Measurements from ENCODE around the gene NUCKS1. TPM values are rescaled to one million over a fixed set of nuclear protein-coding genes. Genes with fewer than 3 reads are reported as not detected.

Gene NUCKS1
- total RNA-seq, 1 donor from 2014 or later = 128 TPM

GRCh38 chr1:205772607-205773032 lies 22.6 kb upstream of the NUCKS1 start:
- no peak for DNase-seq (ENCODE audit: low read depth in 2 of 2)

- DNase-seq (ENCODE audit: low read depth in 2 of 2) = no peak
Observed at GRCh38 chr1:205770618-205771017, 20.6 kb upstream of the NUCKS1 start.

DNA sequence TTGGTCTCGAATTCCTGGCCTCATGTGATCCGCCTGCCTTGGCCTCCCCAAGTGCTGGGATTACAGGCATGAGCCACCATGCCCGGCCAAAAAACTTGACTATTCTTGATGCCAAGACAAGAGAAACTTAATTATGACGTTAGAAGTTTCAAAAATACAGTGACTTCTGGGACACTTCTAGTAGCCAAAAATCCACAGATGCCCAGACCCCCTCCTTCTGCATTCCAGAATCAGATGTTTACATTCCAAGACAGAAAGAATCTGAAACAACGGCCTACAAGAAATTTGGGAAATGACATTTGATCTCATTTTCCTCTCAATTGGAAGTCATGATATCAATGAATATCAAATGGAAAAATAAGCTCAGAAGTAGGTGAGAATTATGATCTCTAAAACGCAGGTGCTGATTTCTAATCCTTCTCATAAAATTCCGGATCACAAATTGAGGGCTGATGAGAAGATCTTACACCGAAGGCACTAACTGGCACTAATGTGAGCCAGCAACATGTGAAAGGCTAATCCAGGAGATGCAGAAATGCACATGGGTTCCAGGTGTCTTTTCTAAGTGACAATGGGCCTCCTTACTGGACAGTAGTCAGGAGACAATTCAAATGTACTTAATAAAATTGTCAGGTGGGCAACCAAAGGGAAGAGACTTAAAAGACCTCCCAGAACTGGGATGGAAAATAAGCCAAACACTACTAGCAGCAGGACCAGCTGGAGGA lies 19.8 kb upstream of the NUCKS1 start:
- DNase-seq (ENCODE audit: low read depth in 2 of 2) = no peak

- DNase-seq (ENCODE audit: low read depth in 2 of 2) = no peak
Observed at GRCh38 chr1:205767248-205767647, 17.3 kb upstream of the NUCKS1 start.

- DNase-seq (ENCODE audit: low read depth in 2 of 2) = no peak
Observed at GRCh38 chr1:205766570-205766969, 16.6 kb upstream of the NUCKS1 start.

GRCh38 chr1:205766038-205766437 lies 16.1 kb upstream of the NUCKS1 start:
- DNase-seq (ENCODE audit: low read depth in 2 of 2) = peak in 1 of 2 donors; percentile 40

DNA sequence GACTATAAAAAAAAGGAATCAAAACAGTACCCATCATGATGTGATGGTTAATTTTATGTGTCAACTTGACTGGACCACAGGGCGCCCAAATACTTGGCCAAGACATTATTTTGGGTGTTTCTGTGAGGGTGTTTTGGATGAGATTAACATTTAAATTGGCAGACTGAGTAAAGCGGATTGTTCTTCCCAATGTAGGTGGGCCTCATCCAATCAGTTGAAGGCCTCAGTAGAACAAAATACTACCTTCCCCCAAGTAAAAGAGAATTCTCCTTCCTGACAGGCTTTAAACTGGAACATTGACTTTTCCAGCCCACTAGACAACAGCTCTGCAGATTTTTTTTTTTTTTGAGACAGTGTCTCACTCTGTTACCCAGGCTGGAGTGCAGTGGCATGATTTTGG lies 14.6 kb upstream of the NUCKS1 start:
- DNase-seq (ENCODE audit: low read depth in 2 of 2) = no peak

GRCh38 chr1:205763980-205764379 lies 14.0 kb upstream of the NUCKS1 start:
- no peak for DNase-seq (ENCODE audit: low read depth in 2 of 2)

GRCh38 chr1:205760606-205761005 lies 10.6 kb upstream of the NUCKS1 start:
- no peak for DNase-seq (ENCODE audit: low read depth in 2 of 2)

DNA sequence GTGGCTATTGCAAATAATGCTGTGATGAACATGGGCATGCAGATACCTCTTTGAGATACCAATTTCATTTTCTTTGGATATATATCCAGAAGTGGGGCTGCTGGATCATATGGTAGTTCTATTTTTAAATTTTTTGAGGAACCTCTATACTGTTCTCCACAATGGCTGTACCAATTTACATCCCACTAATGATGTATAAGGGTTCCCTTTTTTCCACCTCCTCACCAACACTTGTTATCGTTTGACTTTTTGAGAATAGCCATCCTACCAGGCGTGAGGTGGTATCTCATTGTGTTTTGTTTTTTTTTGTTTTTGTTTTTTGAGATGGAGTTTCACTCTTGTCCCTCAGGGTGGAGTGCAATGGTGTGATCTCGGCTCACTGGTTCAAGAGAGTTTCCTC lies 6.6 kb upstream of the NUCKS1 start:
- no peak for DNase-seq (ENCODE audit: low read depth in 2 of 2)

- no peak for DNase-seq (ENCODE audit: low read depth in 2 of 2)
Observed at GRCh38 chr1:205754857-205755256, 4.9 kb upstream of the NUCKS1 start.

GRCh38 chr1:205751036-205751651 lies 1.2 kb upstream of the NUCKS1 start:
- peak in 1 of 2 donors; percentile 56 for DNase-seq (ENCODE audit: low read depth in 2 of 2)

DNA sequence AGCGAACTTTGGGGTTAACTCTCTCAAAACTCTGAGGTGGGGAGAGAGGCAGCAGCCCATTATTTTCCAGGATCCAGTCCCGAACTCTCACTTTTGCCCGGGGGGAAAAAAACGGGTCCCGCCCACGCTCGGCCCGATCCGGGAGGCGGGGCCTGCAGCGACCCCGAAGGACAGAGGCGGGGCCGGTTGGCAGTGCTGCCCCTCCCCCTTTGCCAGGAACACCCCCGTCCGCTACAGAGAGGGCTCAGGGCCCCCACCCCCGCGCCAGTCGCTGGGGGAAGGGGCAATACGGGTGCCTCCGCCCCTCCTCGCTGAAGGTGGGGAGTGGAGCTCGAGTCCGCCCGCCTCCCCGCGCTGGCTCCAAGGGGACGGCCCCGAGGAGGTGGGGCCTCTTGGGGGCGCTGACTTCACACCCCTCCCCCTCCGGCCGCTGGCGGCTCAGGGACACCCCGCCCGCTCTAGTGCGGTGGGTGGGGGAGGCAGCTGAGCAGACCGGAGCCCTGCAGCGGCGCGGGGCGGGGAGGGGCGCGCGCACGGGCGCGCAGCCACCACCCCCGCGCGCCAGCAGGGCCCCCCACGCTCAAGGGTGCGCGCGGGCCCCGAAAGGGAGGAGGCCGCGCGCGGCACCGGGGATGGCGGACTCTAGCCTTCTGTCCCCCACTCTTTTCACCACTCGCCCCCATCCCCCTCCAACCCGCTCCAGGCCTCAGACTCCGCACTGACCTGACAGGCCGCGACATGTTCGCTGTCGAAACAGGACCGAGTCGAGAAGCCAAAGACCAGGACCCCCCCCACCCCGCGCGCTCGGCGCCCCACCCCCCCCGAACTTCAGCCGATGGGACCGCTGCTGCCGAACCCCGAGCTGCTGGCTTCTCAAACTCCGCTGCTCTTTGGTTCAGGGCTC lies 496 bp downstream of the NUCKS1 start:
- DNase-seq (ENCODE audit: low read depth in 2 of 2) = peak; percentile 92 to 98

GRCh38 chr1:205748403-205749233 lies 1.4 kb downstream of the NUCKS1 start:
- DNase-seq (ENCODE audit: low read depth in 2 of 2) = peak; percentile 48 to 64

DNA sequence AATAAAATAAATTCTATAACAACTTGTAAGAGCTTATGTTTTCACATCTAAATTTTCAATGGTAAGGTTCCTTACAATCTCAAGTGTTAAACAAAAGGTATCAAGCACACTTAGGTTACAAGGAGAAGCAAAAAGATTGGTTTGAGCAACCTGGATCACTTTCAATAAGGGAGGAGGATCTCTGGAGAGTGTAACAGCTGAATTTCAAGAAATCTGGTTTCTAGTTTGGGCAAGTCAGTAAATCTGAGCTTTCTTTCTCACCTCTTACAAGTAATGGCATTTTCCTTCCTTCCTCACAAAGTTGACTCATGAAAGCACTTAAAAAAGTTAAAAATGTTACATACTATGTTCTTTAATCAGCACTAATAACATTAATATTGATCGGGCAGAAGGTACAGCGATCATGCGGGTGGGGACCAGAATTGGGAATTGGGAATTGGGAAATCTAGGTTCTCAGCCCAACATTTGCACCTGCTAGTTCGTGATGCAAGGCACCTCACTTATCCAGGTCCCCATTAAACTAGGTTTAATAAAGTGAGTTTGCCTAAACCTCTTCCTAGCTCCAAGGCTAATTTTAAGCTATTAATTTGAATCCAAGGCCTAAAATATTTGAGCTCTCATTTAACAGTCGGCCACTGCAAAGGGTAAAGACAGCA lies 3.1 kb downstream of the NUCKS1 start:
- peak in 1 of 2 donors; percentile 2 for DNase-seq (ENCODE audit: low read depth in 2 of 2)

DNA sequence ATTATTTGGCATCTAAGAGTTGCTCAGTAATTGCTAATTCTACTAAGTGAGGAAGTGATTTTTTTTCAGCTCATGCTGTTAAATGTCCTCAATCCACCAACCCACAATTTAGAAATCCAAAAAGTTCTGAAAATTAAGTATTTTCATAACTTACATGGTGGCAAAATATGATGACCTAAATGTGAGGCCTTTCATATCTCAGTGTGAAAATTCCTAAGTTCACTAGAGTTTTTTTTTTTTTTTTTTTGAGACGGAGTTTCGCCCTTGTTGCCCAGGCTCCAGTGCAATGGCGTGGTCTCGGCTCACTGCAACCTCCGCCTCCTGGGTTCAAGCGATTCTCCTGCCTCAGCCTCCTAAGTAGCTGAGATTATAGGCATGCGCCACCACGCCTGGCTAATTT lies 5.6 kb downstream of the NUCKS1 start:
- DNase-seq (ENCODE audit: low read depth in 2 of 2) = no peak

- DNase-seq (ENCODE audit: low read depth in 2 of 2) = no peak
Observed at GRCh38 chr1:205743977-205744376, 6.0 kb downstream of the NUCKS1 start.

DNA sequence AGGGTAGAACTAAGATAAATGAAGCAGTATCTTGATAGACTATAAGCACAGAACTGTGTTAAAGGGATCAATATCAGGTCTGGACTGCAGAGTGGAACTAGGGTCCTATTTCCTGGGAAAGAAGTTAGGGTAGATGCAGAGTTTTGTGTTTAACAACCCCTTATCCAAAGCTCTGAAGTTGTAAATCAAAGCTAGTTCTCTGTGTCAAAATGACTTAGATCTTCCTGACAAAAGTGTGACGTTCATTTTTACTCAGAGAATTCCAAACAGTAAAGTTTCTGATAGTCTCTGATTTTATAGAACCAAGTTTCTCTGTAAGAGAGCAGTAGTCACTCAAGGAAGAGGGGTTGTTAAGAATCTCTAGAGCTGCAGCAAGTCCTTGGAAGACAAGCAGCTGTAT lies 8.3 kb downstream of the NUCKS1 start:
- DNase-seq (ENCODE audit: low read depth in 2 of 2) = no peak

DNA sequence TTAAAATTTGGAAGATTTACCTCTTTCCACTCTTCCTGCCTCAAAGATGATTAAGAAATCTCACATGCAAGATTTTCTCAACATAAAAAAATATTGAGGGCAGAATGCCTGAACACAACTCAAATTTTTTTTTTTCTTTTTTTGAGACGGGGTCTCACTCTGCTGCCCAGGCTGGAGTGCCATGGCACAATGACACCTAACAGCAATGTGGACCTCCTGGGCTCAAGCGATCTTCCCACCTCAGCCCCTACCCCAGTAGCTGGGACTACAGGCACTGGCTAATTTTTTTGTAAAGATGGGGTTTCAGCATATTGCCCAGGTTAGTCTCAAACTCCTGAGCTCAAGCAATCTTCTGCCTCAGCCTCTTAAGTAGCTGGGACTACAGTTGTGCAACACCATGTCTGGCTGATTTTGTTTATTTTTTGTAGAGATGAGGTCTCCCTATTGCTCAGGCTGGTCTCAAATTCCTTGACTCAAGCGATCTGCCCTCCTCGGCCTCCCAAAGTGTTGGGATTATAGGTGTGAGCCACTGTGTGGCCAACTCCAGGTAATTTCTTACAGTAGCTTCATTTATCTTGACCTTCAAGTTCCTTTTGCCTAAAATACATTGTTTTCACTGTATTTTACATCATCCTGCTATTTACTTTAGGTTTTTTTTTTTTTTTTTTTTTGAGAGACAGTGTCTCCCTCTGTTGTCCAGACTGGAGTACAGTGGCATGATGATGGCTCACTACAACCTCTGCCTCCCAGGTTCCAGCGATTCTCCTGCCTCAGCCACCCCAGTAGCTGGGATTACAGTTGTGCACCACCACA lies 10.4 kb downstream of the NUCKS1 start:
- peak in 1 of 2 donors; percentile 13 for DNase-seq (ENCODE audit: low read depth in 2 of 2)

- no peak for DNase-seq (ENCODE audit: low read depth in 2 of 2)
Observed at GRCh38 chr1:205735218-205735617, 14.8 kb downstream of the NUCKS1 start.
